ENCODE results near the gene OSTN.
"Not testable (repeated sequence)": the region's sequence is repeated elsewhere in the genome, so short reads cannot be mapped to it uniquely, and the experiment has no call there.

OSTN gene

DNA sequence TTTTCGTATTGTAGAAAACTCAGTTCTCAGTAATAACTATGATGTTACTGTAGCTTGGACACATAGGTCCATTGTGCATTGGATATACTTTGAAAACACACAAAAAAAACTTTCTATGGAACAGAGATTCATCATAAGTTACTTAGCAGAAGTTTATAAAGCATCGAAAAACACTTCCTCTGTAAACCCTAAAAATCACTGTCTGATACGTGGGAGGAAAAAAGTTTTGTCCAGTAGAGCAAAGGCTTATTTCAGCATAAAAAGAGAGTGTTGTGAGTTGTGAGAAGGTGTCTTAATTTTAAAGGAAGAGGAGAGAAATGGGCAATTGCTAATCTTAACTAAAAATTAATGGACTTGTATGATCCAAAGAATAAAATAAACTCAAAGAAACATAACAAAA is 64.8 kb downstream of the OSTN start:
- no peak for DNase-seq (ENCODE audit: low read depth in 2 of 2)

GRCh38 chr3:191268737-191269136 is 69.7 kb downstream of the OSTN start:
- DNase-seq (ENCODE audit: low read depth in 2 of 2), result no peak

- DNase-seq (ENCODE audit: low read depth in 2 of 2), result no peak
Measured at GRCh38 chr3:191269289-191270085, 70.4 kb downstream of the OSTN start.

GRCh38 chr3:191275244-191275643 is 76.2 kb downstream of the OSTN start:
- not testable (repeated sequence) for DNase-seq (ENCODE audit: low read depth in 2 of 2)

DNA sequence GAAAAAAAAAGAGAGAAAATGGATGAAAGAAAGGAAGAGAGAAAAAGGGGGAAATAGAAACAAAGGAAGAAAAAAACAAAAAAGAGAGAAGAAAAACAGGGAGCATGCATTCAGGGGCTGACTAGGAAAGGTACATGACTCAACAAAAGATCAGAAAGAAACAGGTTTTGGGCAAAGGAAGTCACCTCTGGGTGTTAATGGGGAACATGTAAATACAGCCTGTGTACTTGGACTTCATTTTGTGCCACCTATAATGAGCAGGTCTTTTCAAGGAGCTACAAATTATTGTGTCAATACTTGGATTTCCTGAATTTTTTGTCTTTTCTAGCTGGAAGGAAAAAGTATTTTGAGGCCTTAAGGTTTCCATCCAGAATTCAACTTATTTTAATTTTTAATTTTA is 76.7 kb downstream of the OSTN start:
- DNase-seq (ENCODE audit: low read depth in 2 of 2), result no peak

DNA sequence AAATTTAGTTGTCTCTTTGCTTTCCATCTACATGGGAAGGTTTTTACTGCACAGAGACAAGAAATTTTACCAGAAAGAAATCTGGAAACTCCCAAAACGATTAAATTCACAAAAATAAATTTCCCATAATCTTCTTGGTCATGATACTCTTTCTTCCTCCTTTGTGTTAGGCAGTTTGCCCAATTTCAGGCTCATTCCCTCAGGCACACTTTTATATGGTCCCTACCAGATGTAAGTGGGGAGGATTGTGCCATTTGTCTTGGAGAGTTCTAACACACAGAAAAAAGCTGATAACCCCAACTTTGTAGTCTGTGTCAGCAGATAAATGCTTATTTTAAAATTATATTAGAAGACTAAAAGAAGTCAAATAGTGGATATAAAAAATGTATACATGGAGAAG is 81.1 kb downstream of the OSTN start:
- no peak for DNase-seq (ENCODE audit: low read depth in 2 of 2)

GRCh38 chr3:191280882-191281281 is 81.8 kb downstream of the OSTN start:
- DNase-seq (ENCODE audit: low read depth in 2 of 2), result no peak

GRCh38 chr3:191282251-191283185 is 83.5 kb downstream of the OSTN start:
- no peak for DNase-seq (ENCODE audit: low read depth in 2 of 2)

GRCh38 chr3:191283400-191283799 is 84.4 kb downstream of the OSTN start:
- no peak for DNase-seq (ENCODE audit: low read depth in 2 of 2)

DNA sequence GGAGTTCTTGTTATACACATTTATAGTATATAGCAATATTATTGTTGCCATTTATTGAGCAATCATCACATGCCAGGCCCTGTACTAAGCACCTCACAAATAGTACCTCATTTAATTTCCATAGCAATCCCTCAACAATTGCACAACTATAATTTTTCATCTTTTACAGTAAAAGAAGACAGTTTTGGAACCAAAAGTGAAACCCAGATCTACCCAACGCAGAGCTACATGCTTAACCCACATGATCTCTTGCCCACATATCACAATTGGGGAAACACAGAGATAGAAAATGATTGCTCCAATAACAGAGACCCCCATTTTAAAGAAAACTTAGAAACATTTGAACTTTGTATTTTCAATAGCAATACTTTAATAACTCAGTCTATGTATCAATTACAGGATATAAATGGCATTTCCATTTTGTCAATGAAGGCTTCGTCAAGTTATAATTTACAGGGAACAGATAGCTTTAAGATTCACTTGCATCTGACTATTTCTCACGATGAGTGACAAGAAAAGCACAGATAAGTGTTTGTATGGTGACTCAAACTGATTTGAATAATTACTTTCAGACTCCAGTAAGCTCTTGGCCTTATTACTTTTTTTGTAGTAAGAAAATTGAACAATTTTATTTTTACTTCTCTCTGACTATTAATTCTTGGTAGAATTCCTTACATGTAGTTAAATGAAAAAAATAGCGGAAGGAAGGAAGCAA is 91.4 kb downstream of the OSTN start:
- no peak for DNase-seq (ENCODE audit: low read depth in 2 of 2)

DNA sequence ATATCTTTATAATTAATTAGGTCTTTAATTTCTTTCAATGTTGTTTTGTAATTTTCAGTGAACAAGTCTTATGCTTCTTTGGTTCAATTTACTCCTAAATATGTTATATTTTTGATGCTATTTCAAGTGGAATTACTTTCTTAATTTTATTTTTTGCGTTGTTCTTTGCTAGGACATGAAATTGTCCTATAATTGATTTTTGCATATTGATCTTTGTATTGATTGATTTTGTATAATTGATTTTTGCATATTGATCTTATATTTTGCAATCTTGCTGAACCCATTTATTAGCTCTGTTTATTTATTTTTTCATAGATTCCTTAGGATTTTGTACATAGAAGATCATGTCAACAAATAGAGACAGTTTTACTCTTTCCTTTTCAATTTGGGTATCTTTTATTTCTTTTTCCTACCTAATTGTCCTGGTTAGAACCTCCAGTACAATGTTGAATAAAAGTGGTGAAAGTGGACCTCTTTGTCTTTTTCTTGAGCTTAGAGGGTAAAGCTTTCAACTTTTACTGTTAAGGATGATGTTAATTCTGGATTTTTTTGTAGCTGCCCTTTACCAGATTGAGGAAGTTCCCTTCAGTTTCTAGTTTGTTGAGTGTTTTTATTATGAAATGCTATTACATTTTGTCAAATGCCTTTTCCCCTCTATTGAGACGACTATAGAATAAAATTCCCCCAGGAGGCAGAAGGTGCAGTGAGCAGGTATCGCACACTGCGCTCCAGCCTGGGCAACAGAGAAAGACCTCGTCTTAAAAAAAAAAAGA is 93.4 kb downstream of the OSTN start:
- no peak for DNase-seq (ENCODE audit: low read depth in 2 of 2)

DNA sequence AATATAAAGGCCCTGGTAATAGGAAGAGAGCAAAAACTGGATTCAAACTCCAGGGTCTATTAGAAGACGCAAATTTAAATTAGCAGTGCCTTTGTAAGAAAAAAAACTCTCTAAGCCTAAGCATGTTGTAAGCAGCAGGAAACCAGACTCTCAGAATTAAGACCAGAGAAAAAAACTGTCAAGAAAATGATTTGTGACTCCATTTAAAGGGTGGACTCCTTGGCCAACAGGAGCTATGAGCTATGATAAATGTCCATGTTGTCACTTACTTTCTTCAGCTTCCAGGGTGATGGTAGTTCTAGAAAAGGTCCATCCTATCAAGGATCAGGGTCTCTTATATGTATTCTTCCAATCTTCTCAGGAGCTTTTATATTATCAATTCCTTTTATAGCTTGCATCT is 95.2 kb downstream of the OSTN start:
- DNase-seq (ENCODE audit: low read depth in 2 of 2), result no peak

GRCh38 chr3:191296041-191296541 is 97.0 kb downstream of the OSTN start:
- no peak for DNase-seq (ENCODE audit: low read depth in 2 of 2)

GRCh38 chr3:191298846-191299245 is 99.8 kb downstream of the OSTN start:
- DNase-seq (ENCODE audit: low read depth in 2 of 2), result no peak

- DNase-seq (ENCODE audit: low read depth in 2 of 2), result no peak
Measured at GRCh38 chr3:191300422-191300821, 101.4 kb downstream of the OSTN start.

DNA sequence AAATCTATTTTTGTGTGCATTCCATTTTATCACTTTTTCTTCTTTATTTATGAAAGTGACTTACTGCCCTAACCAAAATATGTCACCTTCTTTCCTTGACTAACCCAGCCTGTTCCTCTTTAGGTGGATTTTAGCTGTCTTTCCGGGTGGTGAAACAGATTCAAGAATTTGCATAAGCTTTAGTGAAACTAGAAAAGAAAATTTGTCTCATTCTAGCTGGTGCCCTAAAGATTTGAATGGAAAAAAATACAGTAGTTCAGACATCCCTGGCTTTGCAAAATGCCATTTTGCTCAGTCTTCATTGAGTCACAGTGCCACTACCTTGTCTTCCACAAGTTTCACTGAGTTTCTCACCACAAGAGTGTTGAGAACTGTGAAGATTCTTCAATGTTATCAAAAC is 102.0 kb downstream of the OSTN start:
- DNase-seq (ENCODE audit: low read depth in 2 of 2), result no peak

DNA sequence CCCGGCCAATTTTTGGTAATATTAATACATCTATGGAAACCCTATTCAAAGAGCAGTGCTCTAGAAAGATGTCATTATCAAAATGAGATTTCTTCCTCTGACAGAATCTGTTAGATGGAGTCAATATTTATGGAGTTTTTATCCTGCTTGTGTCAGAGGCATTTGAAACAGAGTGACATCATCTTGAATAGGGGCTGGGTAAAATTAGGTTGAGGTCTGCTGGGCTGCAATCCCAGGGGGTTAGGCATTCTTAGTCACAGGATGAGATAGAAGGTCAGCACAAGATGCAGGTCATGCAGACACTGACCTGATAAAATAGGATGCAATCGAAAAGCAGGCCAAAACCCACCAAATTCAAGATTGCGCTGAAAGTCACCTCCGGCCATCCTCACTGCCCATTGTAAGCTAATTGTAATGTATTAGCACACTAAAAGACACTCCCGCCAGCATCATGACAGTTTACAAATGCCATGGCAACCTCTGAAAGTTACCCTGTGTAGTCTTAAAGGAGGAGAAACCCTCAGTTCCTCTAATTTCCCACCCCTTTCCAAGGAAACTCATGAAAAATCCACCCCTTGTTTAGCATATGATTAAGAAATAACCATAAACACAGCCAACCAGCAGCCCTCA is 102.9 kb downstream of the OSTN start:
- DNase-seq (ENCODE audit: low read depth in 2 of 2), result no peak

DNA sequence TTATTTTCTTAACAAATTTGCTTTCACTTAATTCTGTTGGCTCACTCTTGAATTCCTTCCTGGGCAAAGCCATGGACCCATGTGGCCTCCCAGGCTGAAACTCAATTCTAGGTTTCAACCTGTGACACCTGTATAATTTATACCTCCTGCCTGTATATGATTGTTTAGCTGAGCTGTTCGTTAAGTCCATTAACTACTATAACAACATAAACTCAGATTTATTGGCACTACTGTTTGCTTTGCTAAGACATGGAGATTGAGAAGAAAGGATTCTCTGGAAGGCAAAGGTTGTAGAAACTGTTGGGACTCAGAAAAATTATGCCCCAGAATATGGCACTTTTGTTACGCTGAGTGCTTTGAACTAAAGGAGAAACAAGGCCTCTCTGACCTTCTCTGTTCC is 103.4 kb downstream of the OSTN start:
- DNase-seq (ENCODE audit: low read depth in 2 of 2), result no peak

- no peak for DNase-seq (ENCODE audit: low read depth in 2 of 2)
Measured at GRCh38 chr3:191303596-191303995, 104.6 kb downstream of the OSTN start.

DNA sequence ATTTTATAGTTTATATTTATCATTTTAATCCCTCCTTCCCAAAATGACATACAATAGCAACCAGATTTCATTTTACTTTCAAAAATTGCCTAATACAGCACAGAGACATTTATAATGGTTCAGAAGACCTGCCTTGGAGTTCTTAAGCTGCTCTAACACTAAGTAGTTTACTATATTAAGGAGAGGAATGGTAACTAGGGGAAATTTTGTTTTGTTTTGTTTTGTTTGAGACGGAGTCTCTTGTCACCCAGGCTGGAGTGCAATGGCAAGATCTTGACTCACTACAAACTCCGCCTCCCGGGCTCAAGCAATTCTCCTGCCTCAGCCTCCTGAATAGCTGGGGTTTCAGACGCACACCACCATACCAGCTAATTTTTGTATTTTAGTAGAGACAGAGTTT is 107.4 kb downstream of the OSTN start:
- no peak for DNase-seq (ENCODE audit: low read depth in 2 of 2)

GRCh38 chr3:191307341-191307740 is 108.3 kb downstream of the OSTN start:
- no peak for DNase-seq (ENCODE audit: low read depth in 2 of 2)
